ENCODE data around the gene WFS1.

Gene WFS1

DNA sequence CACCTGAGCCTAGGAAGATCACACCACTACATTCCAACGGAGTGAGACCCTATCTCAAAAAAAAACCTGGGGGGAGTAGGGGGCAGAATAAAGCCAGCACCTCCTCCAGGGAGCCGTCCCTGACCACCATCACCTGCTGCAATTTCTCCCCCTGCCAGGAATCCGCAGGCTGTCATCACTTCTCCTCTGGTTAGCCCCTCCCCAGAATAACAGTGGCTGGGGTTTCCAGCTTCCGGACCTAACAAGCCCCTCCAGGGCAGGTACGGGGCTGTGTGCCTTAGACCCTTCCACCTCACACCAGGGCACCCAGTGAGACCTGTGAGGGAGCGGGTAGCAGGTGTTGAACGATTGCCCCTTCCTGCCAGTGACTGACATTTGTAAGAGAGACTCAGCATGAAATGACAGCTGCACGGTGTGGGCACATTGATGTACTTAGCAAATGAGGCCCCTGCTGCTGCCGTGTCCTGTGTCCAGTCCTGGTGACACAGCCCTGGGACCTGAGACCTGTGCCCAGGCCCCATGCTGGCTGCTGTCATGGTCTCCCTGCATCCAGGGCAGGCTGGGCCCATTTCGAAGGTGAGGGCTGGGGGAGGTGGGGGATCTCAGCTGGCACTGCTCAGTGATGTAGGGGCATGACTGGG lies 6.7 kb upstream of the WFS1 start:
- no peak for DNase-seq

- no peak for DNase-seq
Measured at GRCh38 chr4:6263526-6264224, 6.0 kb upstream of the WFS1 start.

GRCh38 chr4:6264225-6264540 lies 5.5 kb upstream of the WFS1 start:
- DNase-seq = peak in 1 of 2 experiments; percentile 32

DNA sequence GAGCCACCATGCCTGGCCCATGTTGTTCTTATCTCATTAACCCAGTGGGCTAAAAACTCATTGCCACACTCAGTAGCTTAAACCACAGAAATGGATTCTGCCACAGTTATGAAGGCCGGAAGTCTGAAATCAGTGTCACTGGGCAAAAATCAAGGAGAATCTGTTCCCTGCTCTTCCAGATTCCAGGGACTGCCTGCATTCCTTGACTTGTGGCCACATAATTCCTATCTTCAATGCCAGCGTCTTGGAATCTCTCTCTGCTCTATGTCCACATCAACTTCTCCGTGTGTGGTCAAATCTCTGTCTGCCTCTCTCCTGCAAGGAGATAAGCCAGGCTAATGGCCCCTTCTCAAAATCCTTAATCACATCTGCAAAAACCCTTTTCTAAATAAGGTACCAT lies 4.1 kb upstream of the WFS1 start:
- no peak for DNase-seq

- no peak for DNase-seq
Measured at GRCh38 chr4:6267573-6267972, 2.1 kb upstream of the WFS1 start.

- DNase-seq = no peak
Measured at GRCh38 chr4:6268650-6269615, 717 bp upstream of the WFS1 start.

DNA sequence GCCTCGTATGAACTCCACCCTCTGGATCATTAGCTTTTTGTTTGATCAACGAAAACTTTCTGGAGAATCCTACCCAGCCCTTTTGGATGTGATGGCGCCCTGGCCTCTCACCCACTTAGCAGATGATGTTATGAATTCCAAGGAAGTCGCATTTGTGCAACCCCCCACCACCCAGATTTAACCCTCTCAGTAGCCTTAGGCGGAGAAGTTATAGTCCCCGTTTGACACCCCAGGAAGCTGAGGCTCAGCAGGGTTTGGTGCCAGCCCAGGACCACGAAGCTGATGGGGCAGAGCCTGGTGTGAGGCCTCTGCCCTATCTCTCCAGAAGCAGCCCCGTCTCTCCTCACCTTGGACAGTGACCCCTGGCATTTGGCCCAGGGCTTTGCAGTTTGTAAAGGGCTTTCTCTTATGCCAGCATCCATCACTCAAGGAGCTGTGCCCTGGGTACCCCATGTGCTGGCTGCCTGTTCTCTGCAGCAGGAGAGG lies 1.0 kb downstream of the WFS1 start:
- no peak for DNase-seq

- no peak for DNase-seq
Measured at GRCh38 chr4:6271206-6271605, 1.6 kb downstream of the WFS1 start.

DNA sequence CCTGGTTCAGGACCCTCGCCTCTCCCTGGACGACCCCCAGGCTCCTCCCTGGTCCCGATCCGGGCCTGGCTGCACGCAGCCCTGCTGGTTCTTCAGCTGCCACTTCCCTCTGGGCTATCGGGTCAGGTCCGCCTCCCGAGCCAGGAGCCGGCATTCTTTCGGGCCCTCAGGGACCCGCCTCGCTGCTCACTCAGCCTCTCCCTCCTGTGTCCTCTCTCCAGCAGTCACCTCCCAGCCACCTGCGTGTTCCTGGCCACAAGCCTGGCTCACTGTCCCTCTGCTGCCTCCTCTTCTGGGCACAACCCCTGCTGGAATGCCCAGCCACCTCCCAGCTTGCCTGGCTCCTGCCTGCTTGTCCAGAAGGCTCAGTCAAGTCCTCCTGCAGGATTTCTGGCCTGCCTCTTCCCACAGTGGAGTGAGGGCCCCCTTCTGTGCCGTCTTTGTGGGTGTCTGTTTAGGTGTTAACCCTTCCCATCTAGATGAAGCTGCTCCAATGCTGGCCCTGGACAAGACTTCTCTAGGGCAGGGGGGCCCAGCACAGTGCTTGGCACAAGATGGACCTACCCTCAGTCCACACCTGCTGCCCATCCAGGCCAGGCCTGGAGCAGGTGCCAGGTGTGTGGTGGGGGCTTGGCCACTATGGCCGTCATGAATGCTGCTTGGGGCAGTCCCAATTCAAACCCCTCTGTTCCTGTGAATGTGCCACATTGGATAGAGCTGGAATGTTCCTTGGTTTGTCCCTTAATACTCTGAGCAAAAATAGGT lies 2.2 kb downstream of the WFS1 start:
- DNase-seq = no peak

GRCh38 chr4:6272863-6273660 lies 3.4 kb downstream of the WFS1 start:
- DNase-seq = no peak

GRCh38 chr4:6273661-6273990 lies 4.0 kb downstream of the WFS1 start:
- DNase-seq = no peak

DNA sequence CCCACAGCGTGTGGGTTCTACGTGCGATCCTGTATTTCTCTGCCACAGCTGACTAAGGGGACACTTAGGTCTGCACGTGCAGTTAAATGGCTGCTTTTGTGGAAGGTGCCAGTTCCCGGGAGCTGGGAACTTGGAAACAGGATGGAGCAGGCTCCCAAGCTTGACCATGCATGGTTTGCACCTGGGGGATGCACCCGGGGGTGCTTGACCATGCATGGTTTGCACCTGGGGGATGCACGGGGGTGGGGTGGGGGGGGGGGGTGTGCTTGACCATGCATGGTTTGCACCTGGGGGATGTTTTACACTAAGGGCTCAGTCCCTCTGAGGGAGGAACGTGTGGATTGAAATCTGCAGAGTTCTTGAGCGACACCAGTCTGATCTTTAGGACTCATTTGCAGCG lies 5.7 kb downstream of the WFS1 start:
- no peak for DNase-seq

DNA sequence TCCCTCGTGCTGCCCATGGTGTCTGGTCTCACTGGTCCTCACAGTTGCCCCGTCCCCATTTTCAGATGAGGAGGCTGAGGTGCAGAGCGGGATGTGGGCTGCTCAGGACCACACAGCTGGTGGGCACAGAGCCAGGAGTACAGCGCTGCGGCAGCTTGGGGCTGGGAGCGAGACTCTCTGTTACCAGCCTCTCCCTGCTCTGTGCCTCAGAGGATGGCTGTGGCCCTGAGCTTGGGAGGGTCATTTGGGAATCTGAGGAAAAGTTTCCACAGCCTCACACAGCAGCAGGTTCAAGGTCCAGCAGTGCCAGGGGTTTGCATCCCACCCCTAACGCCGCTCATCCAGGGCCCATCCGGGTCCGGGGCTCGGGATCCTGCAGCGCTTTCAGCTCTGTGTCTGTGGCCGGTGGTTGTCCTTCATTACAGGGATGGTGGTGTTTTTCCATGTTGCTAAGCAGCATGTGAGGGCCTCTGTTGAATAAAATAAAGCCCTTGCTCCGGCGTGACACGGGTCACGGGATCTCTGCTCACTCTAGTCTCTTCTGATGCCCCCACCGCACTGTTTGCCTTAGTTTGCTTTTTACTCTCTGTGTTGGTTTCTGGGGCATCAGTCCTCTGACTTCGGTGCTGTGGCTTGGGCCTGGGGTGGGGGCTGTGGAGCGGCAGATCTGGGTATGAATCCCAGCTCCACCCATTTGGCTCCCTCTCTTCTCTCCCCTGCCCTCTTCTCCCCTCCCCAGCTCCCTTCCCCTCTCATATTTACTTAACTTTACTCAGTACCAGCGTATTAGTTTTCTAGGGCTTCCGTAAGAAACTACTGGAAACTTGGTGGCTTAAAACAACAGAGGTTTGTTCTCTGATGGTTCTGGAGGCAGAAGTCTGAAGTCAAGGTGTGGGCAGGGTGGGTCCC lies 6.5 kb downstream of the WFS1 start:
- DNase-seq = no peak

DNA sequence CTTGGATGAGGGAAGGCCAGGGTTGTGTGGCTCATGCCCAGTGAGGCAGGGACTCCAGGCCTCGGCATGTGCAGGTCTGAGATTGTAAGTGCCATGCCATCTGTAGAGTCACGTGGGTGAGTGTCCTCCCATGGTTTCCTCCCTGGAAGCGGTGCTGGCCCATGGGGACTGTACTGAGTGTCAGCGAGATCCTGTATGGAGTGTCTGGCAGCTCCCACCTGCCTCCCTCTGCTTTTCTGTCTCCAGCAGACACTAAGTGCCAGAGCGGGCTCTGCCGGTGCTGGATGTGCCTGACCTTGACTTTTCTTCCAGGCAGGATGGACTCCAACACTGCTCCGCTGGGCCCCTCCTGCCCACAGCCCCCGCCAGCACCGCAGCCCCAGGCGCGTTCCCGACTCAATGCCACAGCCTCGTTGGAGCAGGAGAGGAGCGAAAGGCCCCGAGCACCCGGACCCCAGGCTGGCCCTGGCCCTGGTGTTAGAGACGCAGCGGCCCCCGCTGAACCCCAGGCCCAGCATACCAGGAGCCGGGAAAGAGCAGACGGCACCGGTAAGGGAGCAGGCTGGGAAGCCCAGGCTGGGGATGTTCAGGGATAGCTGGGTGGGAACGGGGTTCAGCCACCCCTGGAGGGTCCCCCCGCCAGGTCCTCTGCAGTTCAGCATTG lies 7.6 kb downstream of the WFS1 start:
- DNase-seq = no peak

DNA sequence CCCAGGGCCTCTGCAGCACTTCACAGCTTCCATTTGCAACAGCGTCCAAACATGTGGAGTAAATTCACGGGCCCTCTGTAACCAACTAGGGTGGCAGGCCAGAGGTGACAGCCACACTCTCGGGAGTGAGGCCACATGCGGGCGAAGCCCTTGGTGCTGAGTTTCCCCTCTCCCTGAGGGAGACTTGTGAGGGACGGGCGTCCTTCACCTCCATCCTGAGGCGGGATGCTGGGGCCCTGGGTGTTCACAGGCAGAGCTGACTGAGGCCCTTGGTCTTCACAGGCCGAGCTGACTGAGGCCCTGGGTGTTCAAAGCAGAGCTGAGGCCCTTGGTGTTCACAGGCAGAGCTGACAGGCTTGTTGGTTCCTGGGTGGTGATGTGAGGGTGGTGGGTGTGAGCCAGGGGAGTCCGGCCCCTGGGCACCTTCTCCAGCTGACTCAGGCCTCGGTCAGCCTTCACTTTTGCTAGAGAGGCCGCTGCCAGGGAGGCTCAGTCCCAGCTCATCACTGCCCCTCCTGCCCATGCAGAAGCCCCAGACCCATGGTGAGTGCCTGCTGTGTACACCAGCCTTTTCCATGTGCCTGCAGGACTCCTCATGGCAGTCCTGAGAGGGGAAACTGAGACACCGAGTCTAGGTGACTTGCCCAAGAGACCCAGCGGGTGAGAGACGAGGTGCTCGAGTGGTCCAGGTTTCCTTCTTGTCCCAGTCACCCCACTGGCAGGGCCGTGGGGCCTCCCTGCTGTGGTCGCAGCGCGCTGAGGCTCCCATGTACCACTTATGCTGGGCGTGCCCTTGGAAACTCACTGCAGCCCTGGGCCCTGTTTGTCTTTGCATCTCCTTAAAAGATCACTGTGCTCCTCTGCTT lies 8.5 kb downstream of the WFS1 start:
- DNase-seq = no peak

DNA sequence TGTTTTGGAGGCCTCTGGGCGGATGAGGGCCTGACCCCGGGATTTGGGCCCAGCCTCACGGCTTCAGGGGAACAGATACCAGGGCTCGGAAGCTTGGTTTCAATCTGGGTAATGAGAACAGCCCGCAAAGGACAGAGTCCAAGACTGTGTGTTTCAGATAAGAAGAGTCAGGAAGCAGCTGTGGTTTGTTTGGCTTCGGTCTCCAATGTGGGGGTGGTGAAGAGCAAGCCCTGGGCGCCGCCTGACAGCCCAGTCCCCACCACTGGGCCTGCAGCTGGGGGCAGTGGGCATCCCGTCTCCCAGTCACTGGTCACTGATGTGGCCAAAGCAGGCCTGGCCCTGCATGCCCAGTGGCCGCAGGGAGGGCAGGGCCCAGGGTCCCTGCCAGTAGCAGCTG lies 9.1 kb downstream of the WFS1 start:
- DNase-seq = no peak

- DNase-seq = no peak
Measured at GRCh38 chr4:6279582-6280289, 10.1 kb downstream of the WFS1 start.

DNA sequence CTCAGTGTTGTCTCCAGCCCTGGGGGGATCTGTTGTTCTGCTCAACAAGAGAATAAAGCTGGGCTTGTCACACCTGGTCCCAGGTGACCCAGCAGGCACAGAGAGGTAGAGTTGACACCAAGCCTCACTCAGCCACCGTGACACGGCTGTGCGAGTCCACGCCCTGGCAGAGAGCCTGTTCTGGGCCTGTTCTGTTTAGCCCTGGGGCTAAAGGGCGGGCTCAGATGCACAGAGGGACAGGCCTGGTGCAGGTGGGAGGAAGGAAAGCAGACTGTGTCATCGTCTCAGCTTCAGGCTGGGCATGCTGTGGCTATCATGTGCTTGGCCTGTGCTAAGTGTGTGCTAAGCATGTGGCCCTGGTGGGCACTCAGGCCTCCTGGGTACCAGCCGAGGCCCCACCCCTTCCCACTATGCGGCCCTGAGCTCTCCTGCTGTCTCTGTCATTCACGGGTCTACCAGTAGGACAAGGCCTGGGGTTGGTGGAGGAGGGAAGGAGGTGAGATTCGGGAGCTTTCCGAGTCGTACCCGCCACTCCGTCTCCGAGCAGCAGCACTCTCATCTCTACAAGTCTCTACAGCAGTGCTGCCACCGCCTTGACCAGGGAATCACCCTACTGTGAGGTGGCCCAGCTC lies 10.8 kb downstream of the WFS1 start:
- no peak for DNase-seq
